ENCODE measurements around the gene MCF2L2.

MCF2L2 gene

GRCh38 chr3:183253528-183254486 lies 174.6 kb downstream of the MCF2L2 start:
- no peak for TF ChIP-seq TAF1 (IDR thresholded peaks at IDR 0.05; ENCODE audit: low read depth, low read length)
- TF ChIP-seq POU2F2 (IDR thresholded peaks at IDR 0.05; ENCODE audit: low read depth, low read length), result no peak
- TF ChIP-seq POLR2AphosphoS5 (IDR thresholded peaks at IDR 0.05; ENCODE audit: low read depth, low read length), result no peak
- no peak for TF ChIP-seq PAX5 (IDR thresholded peaks at IDR 0.05; ENCODE audit: insufficient read depth, low read length, severe bottlenecking)
- no peak for TF ChIP-seq SPI1 (IDR thresholded peaks at IDR 0.05; ENCODE audit: low read depth, low read length)
- TF ChIP-seq POLR2A (IDR thresholded peaks at IDR 0.05; ENCODE audit: low read depth, low read length), result no peak
- peak; percentile 25 for DNase-seq (ENCODE audit: insufficient read length, low spot score)
- no peak for FAIRE-seq

- peak; percentile 5 for DNase-seq (ENCODE audit: insufficient read length, low spot score)
- FAIRE-seq, result no peak
- no peak for TF ChIP-seq PAX5 (IDR thresholded peaks at IDR 0.05; ENCODE audit: insufficient read depth, low read length, severe bottlenecking)
- TF ChIP-seq POU2F2 (IDR thresholded peaks at IDR 0.05; ENCODE audit: low read depth, low read length), result no peak
Observed at GRCh38 chr3:183252973-183253527, 175.4 kb downstream of the MCF2L2 start, which contains the start of gene B3GNT5. B3GNT5 (plus strand) TSS chr3:183253253; CDS start chr3:183269799, 16,546 bp downstream.

GRCh38 chr3:183252118-183252782 lies 176.2 kb downstream of the MCF2L2 start:
- DNase-seq (ENCODE audit: insufficient read length, low spot score) (no peak), FAIRE-seq (peak; percentile 13)
- TF ChIP-seq POLR2AphosphoS5 (IDR thresholded peaks at IDR 0.05; ENCODE audit: low read depth, low read length) (no peak), POU2F2 (IDR thresholded peaks at IDR 0.05; ENCODE audit: low read depth, low read length) (no peak), SPI1 (IDR thresholded peaks at IDR 0.05; ENCODE audit: low read depth, low read length) (no peak), TAF1 (IDR thresholded peaks at IDR 0.05; ENCODE audit: low read depth, low read length) (no peak), PAX5 (IDR thresholded peaks at IDR 0.05; ENCODE audit: insufficient read depth, low read length, severe bottlenecking) (no peak), POLR2A (IDR thresholded peaks at IDR 0.05; ENCODE audit: low read depth, low read length) (no peak)

- DNase-seq (ENCODE audit: insufficient read length, low spot score) (no peak), FAIRE-seq (no peak)
- TF ChIP-seq PAX5 (IDR thresholded peaks at IDR 0.05; ENCODE audit: insufficient read depth, low read length, severe bottlenecking), result no peak
- no peak for TF ChIP-seq POU2F2 (IDR thresholded peaks at IDR 0.05; ENCODE audit: low read depth, low read length)
- TF ChIP-seq POLR2AphosphoS5 (IDR thresholded peaks at IDR 0.05; ENCODE audit: low read depth, low read length), result no peak
- TF ChIP-seq POLR2A (IDR thresholded peaks at IDR 0.05; ENCODE audit: low read depth, low read length), result no peak
- no peak for TF ChIP-seq TAF1 (IDR thresholded peaks at IDR 0.05; ENCODE audit: low read depth, low read length)
- TF ChIP-seq SPI1 (IDR thresholded peaks at IDR 0.05; ENCODE audit: low read depth, low read length), result no peak
Observed at GRCh38 chr3:183249006-183249718, 179.3 kb downstream of the MCF2L2 start.

- TF ChIP-seq POU2F2 (IDR thresholded peaks at IDR 0.05; ENCODE audit: low read depth, low read length) (no peak), TAF1 (IDR thresholded peaks at IDR 0.05; ENCODE audit: low read depth, low read length) (no peak), PAX5 (IDR thresholded peaks at IDR 0.05; ENCODE audit: insufficient read depth, low read length, severe bottlenecking) (no peak), POLR2AphosphoS5 (IDR thresholded peaks at IDR 0.05; ENCODE audit: low read depth, low read length) (no peak), POLR2A (IDR thresholded peaks at IDR 0.05; ENCODE audit: low read depth, low read length) (no peak), SPI1 (IDR thresholded peaks at IDR 0.05; ENCODE audit: low read depth, low read length) (no peak)
- DNase-seq (ENCODE audit: insufficient read length, low spot score) (no peak), FAIRE-seq (no peak)
Observed at GRCh38 chr3:183247011-183247589, 181.3 kb downstream of the MCF2L2 start.

- TF ChIP-seq TAF1 (IDR thresholded peaks at IDR 0.05; ENCODE audit: low read depth, low read length) (no peak), POLR2A (IDR thresholded peaks at IDR 0.05; ENCODE audit: low read depth, low read length) (no peak), POU2F2 (IDR thresholded peaks at IDR 0.05; ENCODE audit: low read depth, low read length) (no peak), SPI1 (IDR thresholded peaks at IDR 0.05; ENCODE audit: low read depth, low read length) (no peak), POLR2AphosphoS5 (IDR thresholded peaks at IDR 0.05; ENCODE audit: low read depth, low read length) (no peak), PAX5 (IDR thresholded peaks at IDR 0.05; ENCODE audit: insufficient read depth, low read length, severe bottlenecking) (no peak)
- no peak for DNase-seq (ENCODE audit: insufficient read length, low spot score)
- FAIRE-seq, result no peak
Observed at GRCh38 chr3:183244981-183245476, 183.4 kb downstream of the MCF2L2 start.

- FAIRE-seq (no peak), DNase-seq (ENCODE audit: insufficient read length, low spot score) (no peak)
- TF ChIP-seq TAF1 (IDR thresholded peaks at IDR 0.05; ENCODE audit: low read depth, low read length), result no peak
Observed at GRCh38 chr3:183244219-183244618, 184.2 kb downstream of the MCF2L2 start.

- no peak for FAIRE-seq
- TF ChIP-seq POLR2AphosphoS5 (IDR thresholded peaks at IDR 0.05; ENCODE audit: low read depth, low read length) (no peak), POU2F2 (IDR thresholded peaks at IDR 0.05; ENCODE audit: low read depth, low read length) (no peak), SPI1 (IDR thresholded peaks at IDR 0.05; ENCODE audit: low read depth, low read length) (no peak)
- DNase-seq (ENCODE audit: insufficient read length, low spot score), result no peak
Observed at GRCh38 chr3:183242431-183242830, 186.0 kb downstream of the MCF2L2 start.

GRCh38 chr3:183239046-183239445 lies 189.4 kb downstream of the MCF2L2 start:
- TF ChIP-seq PAX5 (IDR thresholded peaks at IDR 0.05; ENCODE audit: insufficient read depth, low read length, severe bottlenecking) (no peak), SPI1 (IDR thresholded peaks at IDR 0.05; ENCODE audit: low read depth, low read length) (no peak), POLR2A (IDR thresholded peaks at IDR 0.05; ENCODE audit: low read depth, low read length) (no peak), POLR2AphosphoS5 (IDR thresholded peaks at IDR 0.05; ENCODE audit: low read depth, low read length) (no peak), TAF1 (IDR thresholded peaks at IDR 0.05; ENCODE audit: low read depth, low read length) (no peak), POU2F2 (IDR thresholded peaks at IDR 0.05; ENCODE audit: low read depth, low read length) (no peak)
- FAIRE-seq (no peak), DNase-seq (ENCODE audit: insufficient read length, low spot score) (no peak)

Data from GM12891 (cell line).